Endothelial cell of umbilical vein (primary cell): ENCODE measurements around the gene PCDH9. TPM values are rescaled to one million over a fixed set of nuclear protein-coding genes. Genes with fewer than 3 reads are reported as not detected.

Experiments
- BruUV-seq: library from RNA; stranded (reverse); fragments of 400-500 nt; replicated peaks from 2 replicates; lab custom pipeline; 2021; lab: Mats Ljungman, UMichigan
- CTCF ChIA-PET: fragments of 300-600, 350-600 bp; sonication (Branson Sonifier 250); formaldehyde crosslinking; loops from one replicate; lab custom pipeline; 2021; ENCODE audit warnings: antibody characterized with exemption, inconsistent platforms; lab: Charles Lee
- POLR2A ChIA-PET: fragments of 300-600, 350-600 bp; sonication (Branson Sonifier 250); formaldehyde crosslinking; loops from one replicate; lab custom pipeline; 2021; ENCODE audit warnings: antibody characterized with exemption, inconsistent platforms; lab: Charles Lee
- DNase-seq: peaks from one replicate; pipeline ENCODE4 v3.0.0-alpha.2; 2011; ENCODE audit warnings: low read depth, low spot score
- FAIRE-seq: peaks from 2 replicates; lab custom pipeline; 2011; peaks lifted over from hg19 to GRCh38; lab: Jason Lieb, UNC
- H2AFZ ChIP-seq: 2 replicates; pipeline ENCODE4 v1.6.0; 2012; ENCODE audit warnings: low read depth, low read length, control low read depth, inconsistent platforms
- H3K27ac ChIP-seq: 2 replicates; pipeline ENCODE4 v1.5.1; 2011; ENCODE audit warnings: low read depth, mild to moderate bottlenecking, control low read depth, low read length, moderate library complexity; ENCODE audit not compliant: insufficient read depth
- H3K27me3 ChIP-seq, 2 experiments: 2 replicates each; pipeline versions ENCODE4 v1.6.0 to v1.6.1; 2011; ENCODE audit warnings: low read length in 2 of 2, mixed read lengths in 1 of 2; ENCODE audit not compliant: control insufficient read depth in 2 of 2, insufficient read depth in 2 of 2
- H3K36me3 ChIP-seq, 2 experiments: 2 replicates in 1 of 2; 3 replicates in 1 of 2; pipeline ENCODE4 v1.5.1; 2011; ENCODE audit warnings: low read length in 2 of 2, mild to moderate bottlenecking in 1 of 2, moderate library complexity in 1 of 2; ENCODE audit not compliant: control insufficient read depth in 2 of 2, insufficient read depth in 2 of 2; ENCODE audit errors: extremely low read depth in 1 of 2
- H3K4me1 ChIP-seq: 3 replicates; pipeline ENCODE4 v1.5.1; 2011; ENCODE audit warnings: mild to moderate bottlenecking, low read length; ENCODE audit not compliant: control insufficient read depth, insufficient read depth; ENCODE audit errors: extremely low read depth
- H3K4me2 ChIP-seq: 2 replicates; pipeline ENCODE4 v1.6.1; 2011; ENCODE audit warnings: low read length, control low read depth, mixed read lengths; ENCODE audit not compliant: insufficient read depth
- H3K4me3 ChIP-seq, 3 experiments: fragments of 200-600 bp in 1 of 3; sonication (generic), shearing (Covaris generic) in 1 of 3; replicated peaks in 1 of 3; 2 replicates each; pipeline ENCODE4 v1.5.1; 2011 to 2016; ENCODE audit warnings: control low read depth in 3 of 3, low read length in 3 of 3, mild to moderate bottlenecking in 2 of 3, inconsistent platforms in 1 of 3, low read depth in 1 of 3, moderate library complexity in 1 of 3; ENCODE audit not compliant: insufficient read depth in 1 of 3
- H3K79me2 ChIP-seq: 2 replicates; pipeline ENCODE4 v1.6.0; 2012; ENCODE audit warnings: low read length, inconsistent platforms; ENCODE audit not compliant: control insufficient read depth, insufficient read depth
- H3K9ac ChIP-seq: replicated peaks from 2 replicates; pipeline ENCODE3; 2011; ENCODE audit warnings: low read length, control low read depth; ENCODE audit not compliant: insufficient read depth; ENCODE audit errors: extremely low read depth
- H3K9me1 ChIP-seq: replicated peaks from 3 replicates; pipeline ENCODE4 v1.6.0; 2011; ENCODE audit warnings: mild to moderate bottlenecking, low read length; ENCODE audit not compliant: control insufficient read depth, insufficient read depth; ENCODE audit errors: extremely low read depth
- H3K9me3 ChIP-seq: replicated peaks from 2 replicates; pipeline ENCODE4 v1.5.1; 2012; ENCODE audit warnings: low read length, inconsistent platforms; ENCODE audit not compliant: control insufficient read depth, insufficient read depth
- H4K20me1 ChIP-seq: replicated peaks from 2 replicates; pipeline ENCODE3; 2011; ENCODE audit warnings: mild to moderate bottlenecking, low read length; ENCODE audit not compliant: control insufficient read depth, insufficient read depth; ENCODE audit errors: extremely low read depth
- CTCF ChIP-seq, 2 donors: IDR thresholded peaks; 1 replicate in 1 of 2; 2 replicates in 1 of 2; pipeline ENCODE4 v1.5.1; 2011; ENCODE audit warnings: low read length in 2 of 2, mild to moderate bottlenecking in 2 of 2, moderate library complexity in 2 of 2, control low read depth in 1 of 2, inconsistent platforms in 1 of 2, low read depth in 1 of 2; ENCODE audit not compliant: insufficient read depth in 1 of 2; ENCODE audit errors: extremely low read depth in 1 of 2
- EZH2 ChIP-seq: IDR thresholded peaks from 2 replicates; pipeline ENCODE4 v1.6.1; 2012; ENCODE audit warnings: borderline replicate concordance, low read depth, mild to moderate bottlenecking, moderate library complexity, low read length, inconsistent platforms; ENCODE audit not compliant: severe bottlenecking
- FOS ChIP-seq: IDR thresholded peaks from 2 replicates; pipeline ENCODE4 v1.6.1; 2011; ENCODE audit warnings: mild to moderate bottlenecking, low read length, moderate library complexity, borderline replicate concordance; ENCODE audit not compliant: insufficient read depth
- GATA2 ChIP-seq: IDR thresholded peaks from 2 replicates; pipeline ENCODE4 v1.7.0; 2011; ENCODE audit warnings: low read depth, mild to moderate bottlenecking, moderate library complexity, mixed read lengths, low read length; ENCODE audit not compliant: insufficient read length, insufficient read depth
- JUN ChIP-seq: IDR thresholded peaks from 2 replicates; pipeline ENCODE4 v1.6.1; 2011; ENCODE audit warnings: borderline replicate concordance, low read depth; ENCODE audit not compliant: insufficient read length, insufficient read depth
- MAX ChIP-seq: IDR thresholded peaks from 2 replicates; pipeline ENCODE4 v1.6.1; 2011; ENCODE audit not compliant: insufficient read depth, insufficient read length
- MYC ChIP-seq: IDR thresholded peaks from one replicate; pipeline ENCODE4 v1.6.1; 2011; ENCODE audit warnings: mild to moderate bottlenecking, low read depth, low read length
- POLR2A ChIP-seq: IDR thresholded peaks from 2 replicates; pipeline ENCODE4 v1.6.1; 2012; ENCODE audit warnings: low read depth, mild to moderate bottlenecking, control low read depth, low read length
- POLR2AphosphoS5 ChIP-seq: IDR thresholded peaks from 2 replicates; pipeline ENCODE4 v1.6.1; 2012; ENCODE audit warnings: low read depth, mild to moderate bottlenecking, control low read depth, low read length, moderate library complexity; ENCODE audit not compliant: insufficient read depth
- dilution Hi-C: fragments of 300-500 bp; cut with MboI; formaldehyde crosslinking; loops from one replicate; pipeline ENCODE4 v1.15.0; 2019; ENCODE audit warnings: low sequenced_read_pairs; ENCODE audit not compliant: extremely low pct_ligation_motif_present
- intact Hi-C: fragments of 100-400 bp; cut with micrococcal nuclease; formaldehyde crosslinking; loops from one replicate; pipeline ENCODE4 v1.10.0; 2022
- polyA plus RNA-seq, 4 experiments: library from polyadenylated mRNA; depleted of rRNA in 3 of 4; stranded (reverse) in 3 of 4; unstranded in 1 of 4; fragments of >200 nt; gene quantifications; 2 replicates each; pipeline versions ENCODE4 v1.2.1 to v1.2.3, GENCODE V29; 2011 to 2012; ENCODE audit warnings: missing spikeins in 1 of 4
- total RNA-seq: library from RNA; stranded (reverse); gene quantifications from 2 replicates; pipeline ENCODE4 v1.2.3, GENCODE V29; 2021

Gene PCDH9
- total and polyA plus RNA-seq, 2 donors (not counting 3 experiments of a cell fraction or from before 2014, with no cell fraction given), result 1.1 to 5.2 TPM

GRCh38 chr13:67183151-67183550 lies 47.0 kb downstream of the PCDH9 start:
- H4K20me1 ChIP-seq, result no peaks in the 10 kb centered on the region
- H2AFZ ChIP-seq, result no peak overlapping the region
- dilution Hi-C loops, result no loop called here
- no peak overlapping the region for H3K27ac ChIP-seq
- H3K79me2 ChIP-seq, result no peaks in the 10 kb centered on the region
- H3K36me3 ChIP-seq, result no peaks in the 10 kb centered on the region
- intact Hi-C loops, result no loop called here
- no peak overlapping the region for H3K4me3 ChIP-seq
- CTCF ChIA-PET, result no interaction called here
- peak; percentile 64 for DNase-seq
- TF ChIP-seq FOS (no peak), GATA2 (no peak), MYC (no peak), POLR2A (no peak), JUN (no peak), POLR2AphosphoS5 (no peak), CTCF (IDR thresholded peaks at IDR 0.05; ENCODE audit: extremely low read depth in 1 of 2, insufficient read depth in 1 of 2, low read depth in 1 of 2, low read length in 2 of 2) (no peak), EZH2 (no peak), MAX (no peak)
- peak; percentile 56 for FAIRE-seq
- no peaks in the 10 kb centered on the region for H3K27me3 ChIP-seq
- no peak overlapping the region for H3K9ac ChIP-seq
- peaks cover 3% of the 10 kb centered on the region for H3K4me1 ChIP-seq
- no peaks in the 10 kb centered on the region for H3K9me1 ChIP-seq
- H3K4me2 ChIP-seq, result peak overlapping the region; percentile 17
- no TSS peak for BruUV-seq
- H3K9me3 ChIP-seq, result no peaks in the 10 kb centered on the region
- POLR2A ChIA-PET, result no interaction called here
